Type B pancreatic cell (in vitro differentiated cells): ENCODE measurements around the gene TAGAP. TPM values are rescaled to one million over a fixed set of nuclear protein-coding genes. Genes with fewer than 3 reads are reported as not detected.

Source experiments
- DNase-seq: peaks from one replicate; pipeline ENCODE4 v3.0.0; 2021; ENCODE audit warnings: mixed read lengths; ENCODE audit not compliant: unreplicated experiment; ENCODE audit errors: extremely low spot score
- H3K27ac Mint-ChIP-seq: 2 replicates; pipeline ENCODE4 v1.8.0; 2021; ENCODE audit warnings: mild to moderate bottlenecking, mixed read lengths
- H3K27me3 Mint-ChIP-seq: 2 replicates; pipeline ENCODE4 v1.8.0; 2021; ENCODE audit warnings: mixed read lengths
- H3K36me3 Mint-ChIP-seq: 2 replicates; pipeline ENCODE4 v1.8.0; 2021; ENCODE audit warnings: mixed read lengths
- H3K4me1 Mint-ChIP-seq: one replicate; pipeline ENCODE4 v1.8.0; 2021; ENCODE audit warnings: mixed read lengths; ENCODE audit not compliant: unreplicated experiment
- H3K4me3 Mint-ChIP-seq: 2 replicates; pipeline ENCODE4 v1.8.0; 2021; ENCODE audit warnings: mild to moderate bottlenecking, mixed read lengths
- H3K9me3 Mint-ChIP-seq: 2 replicates; pipeline ENCODE4 v1.8.0; 2021; ENCODE audit warnings: mixed read lengths
- CTCF ChIP-seq: fragments of 200-600 bp; sonication (generic); conservative IDR thresholded peaks from 2 replicates; pipeline ENCODE4 v1.5.0; 2021; ENCODE audit warnings: antibody characterized with exemption, mild to moderate bottlenecking
- long read RNA-seq: library from polyadenylated mRNA; unstranded; transcript quantifications from one replicate; pipeline ENCODE4 v2.0.0, GENCODE V29; 2020
- total RNA-seq: library from RNA; stranded (reverse); gene quantifications from 2 replicates; pipeline ENCODE4 v1.2.1, GENCODE V29; 2021; ENCODE audit warnings: low replicate concordance

Gene TAGAP
- 0.22 and 0.43 TPM in 2 replicates for total RNA-seq
- long read RNA-seq, partial matches to known transcripts, result 0 of 2 reads
- long read RNA-seq, other reads (novel, unspliced or antisense), result 1 of 2 reads

GRCh38 chr6:159044899-159045727 is at the start of gene TAGAP:
Gene TAGAP (minus strand): TSS chr6:159044991. CDS start chr6:159044146, 845 bp downstream.
- H3K4me1 Mint-ChIP-seq, result peaks cover 10% of the 10 kb centered on the region
- H3K4me3 Mint-ChIP-seq, result peak within 1 kb of the TSS; percentile 62
- no peaks in the 10 kb centered on the region for H3K9me3 Mint-ChIP-seq
- peaks cover 17% of the 10 kb centered on the region for H3K27me3 Mint-ChIP-seq
- no peak for TF ChIP-seq CTCF
- DNase-seq, result peak; percentile 45
- no peaks in the 10 kb centered on the region for H3K36me3 Mint-ChIP-seq
- peak within 1 kb of the TSS; percentile 79 for H3K27ac Mint-ChIP-seq

GRCh38 chr6:159093609-159094443 is 49.0 kb upstream of the TAGAP start:
- Mint-ChIP-seq H3K27me3 (peaks cover 4% of the 10 kb centered on the region), H3K9me3 (no peaks in the 10 kb centered on the region), H3K36me3 (no peaks in the 10 kb centered on the region), H3K27ac (no peak overlapping the region), H3K4me3 (no peak overlapping the region), H3K4me1 (peaks cover 7% of the 10 kb centered on the region)
- no peak for DNase-seq
- no peak for TF ChIP-seq CTCF

GRCh38 chr6:159092631-159093030 is 47.8 kb upstream of the TAGAP start:
- H3K4me3 Mint-ChIP-seq, result no peak overlapping the region
- H3K36me3 Mint-ChIP-seq, result no peaks in the 10 kb centered on the region
- peaks cover 4% of the 10 kb centered on the region for H3K27me3 Mint-ChIP-seq
- no peak for DNase-seq
- no peak overlapping the region for H3K27ac Mint-ChIP-seq
- H3K4me1 Mint-ChIP-seq, result peaks cover 4% of the 10 kb centered on the region
- no peak for TF ChIP-seq CTCF
- H3K9me3 Mint-ChIP-seq, result no peaks in the 10 kb centered on the region

- TF ChIP-seq CTCF, result no peak
- no peak overlapping the region for H3K4me3 Mint-ChIP-seq
- H3K36me3 Mint-ChIP-seq, result no peaks in the 10 kb centered on the region
- H3K27me3 Mint-ChIP-seq, result peaks cover 4% of the 10 kb centered on the region
- DNase-seq, result no peak
- H3K9me3 Mint-ChIP-seq, result no peaks in the 10 kb centered on the region
- no peak overlapping the region for H3K27ac Mint-ChIP-seq
- H3K4me1 Mint-ChIP-seq, result no peaks in the 10 kb centered on the region
Measured at GRCh38 chr6:159090530-159091480, 46.0 kb upstream of the TAGAP start.

- Mint-ChIP-seq H3K27ac (no peak overlapping the region), H3K9me3 (no peaks in the 10 kb centered on the region), H3K36me3 (no peaks in the 10 kb centered on the region), H3K4me1 (no peaks in the 10 kb centered on the region), H3K4me3 (no peak overlapping the region), H3K27me3 (peaks cover 4% of the 10 kb centered on the region)
- DNase-seq, result no peak
- no peak for TF ChIP-seq CTCF
Measured at GRCh38 chr6:159089909-159090308, 45.1 kb upstream of the TAGAP start.
